NCI-H2196 treated with DMSO at 0.1 percent for 48 hours (cell line): ENCODE data around the gene GDF7.

ENCODE experiments used
- DNase-seq: peaks from one replicate; lab custom pipeline; 2025; ENCODE audit not compliant: unreplicated experiment; lab: John Stamatoyannopoulos, UW

Gene GDF7

GRCh38 chr2:20627712-20628380, 39.1 kb upstream of the GDF7 start:
- no peak for DNase-seq

GRCh38 chr2:20629181-20629580, 37.8 kb upstream of the GDF7 start:
- DNase-seq, result no peak

- no peak for DNase-seq
Measured at GRCh38 chr2:20629581-20630171, 37.3 kb upstream of the GDF7 start.

- DNase-seq, result no peak
Measured at GRCh38 chr2:20630967-20631366, 36.0 kb upstream of the GDF7 start.

- DNase-seq, result no peak
Measured at GRCh38 chr2:20631617-20632307, 35.2 kb upstream of the GDF7 start.

GRCh38 chr2:20632446-20632990, 34.4 kb upstream of the GDF7 start:
- no peak for DNase-seq

- DNase-seq, result no peak
Measured at GRCh38 chr2:20633001-20633400, 33.9 kb upstream of the GDF7 start.

GRCh38 chr2:20633794-20634506, 33.0 kb upstream of the GDF7 start:
- peak; percentile 82 for DNase-seq

GRCh38 chr2:20634507-20635112, 32.3 kb upstream of the GDF7 start:
- no peak for DNase-seq

GRCh38 chr2:20635113-20635510, 31.8 kb upstream of the GDF7 start:
- no peak for DNase-seq

- DNase-seq, result peak; percentile 68
Measured at GRCh38 chr2:20635675-20636584, 31.0 kb upstream of the GDF7 start.

- no peak for DNase-seq
Measured at GRCh38 chr2:20637147-20637546, 29.8 kb upstream of the GDF7 start.

- DNase-seq, result no peak
Measured at GRCh38 chr2:20638014-20638413, 28.9 kb upstream of the GDF7 start.

GRCh38 chr2:20638646-20639430, 28.1 kb upstream of the GDF7 start:
- no peak for DNase-seq

GRCh38 chr2:20640411-20641122, 26.4 kb upstream of the GDF7 start:
- no peak for DNase-seq

GRCh38 chr2:20641123-20641985, 25.6 kb upstream of the GDF7 start:
- DNase-seq, result no peak

GRCh38 chr2:20642055-20642971, 24.6 kb upstream of the GDF7 start:
- no peak for DNase-seq
